Activated CD8-positive, alpha-beta memory T cell treated with anti-CD3 and anti-CD28 coated beads for 48 hours (primary cell): ENCODE results near the gene ATG12.
"Not testable (repeated sequence)": the region's sequence is repeated elsewhere in the genome, so short reads cannot be mapped to it uniquely, and the experiment has no call there.

Experiments
- DNase-seq, 3 experiments: peaks; one replicate each; pipeline ENCODE4 v3.0.0-alpha.2; 2020; ENCODE audit warnings: low read depth in 2 of 3, low spot score in 2 of 3

Gene ATG12

DNA sequence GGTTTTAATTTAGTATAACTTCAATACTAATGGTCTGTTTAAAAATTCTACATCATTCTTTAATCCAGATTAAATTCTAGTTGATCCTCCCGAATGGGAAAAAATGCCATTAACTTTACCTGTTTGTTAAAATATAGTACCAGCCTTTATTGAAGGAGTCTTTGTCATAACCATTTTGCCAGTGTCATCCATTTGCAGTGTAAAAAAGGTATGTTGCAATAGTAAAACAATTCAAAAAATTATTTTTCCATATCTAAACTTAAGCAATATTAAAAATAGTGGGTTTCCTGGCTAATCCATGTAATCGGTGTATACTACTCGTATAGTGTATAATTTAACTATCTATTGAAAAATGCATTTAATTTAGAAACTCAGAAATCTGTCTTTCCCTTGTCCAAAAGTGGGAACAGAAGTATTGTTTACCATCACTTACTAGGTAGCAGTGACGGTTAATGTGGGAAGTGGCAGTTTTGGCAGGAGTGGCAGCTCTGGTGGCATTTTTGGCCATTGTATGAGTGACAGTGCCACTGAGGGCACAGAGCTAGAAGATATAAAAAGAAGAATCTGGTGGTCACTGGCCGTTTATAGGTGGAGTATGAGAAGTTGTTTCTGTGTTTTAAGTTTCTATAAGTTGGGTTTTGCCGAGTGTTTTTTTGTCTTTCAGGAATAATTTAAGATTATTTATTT lies 2.2 kb upstream of the ATG12 start:
- DNase-seq, result no peak

GRCh38 chr5:115842952-115843351 lies 1.6 kb upstream of the ATG12 start:
- DNase-seq, result no peak

- no peak for DNase-seq
Measured at GRCh38 chr5:115842089-115842935, 947 bp upstream of the ATG12 start.

GRCh38 chr5:115840873-115841272 lies 492 bp downstream of the ATG12 start:
- DNase-seq, result no peak

DNA sequence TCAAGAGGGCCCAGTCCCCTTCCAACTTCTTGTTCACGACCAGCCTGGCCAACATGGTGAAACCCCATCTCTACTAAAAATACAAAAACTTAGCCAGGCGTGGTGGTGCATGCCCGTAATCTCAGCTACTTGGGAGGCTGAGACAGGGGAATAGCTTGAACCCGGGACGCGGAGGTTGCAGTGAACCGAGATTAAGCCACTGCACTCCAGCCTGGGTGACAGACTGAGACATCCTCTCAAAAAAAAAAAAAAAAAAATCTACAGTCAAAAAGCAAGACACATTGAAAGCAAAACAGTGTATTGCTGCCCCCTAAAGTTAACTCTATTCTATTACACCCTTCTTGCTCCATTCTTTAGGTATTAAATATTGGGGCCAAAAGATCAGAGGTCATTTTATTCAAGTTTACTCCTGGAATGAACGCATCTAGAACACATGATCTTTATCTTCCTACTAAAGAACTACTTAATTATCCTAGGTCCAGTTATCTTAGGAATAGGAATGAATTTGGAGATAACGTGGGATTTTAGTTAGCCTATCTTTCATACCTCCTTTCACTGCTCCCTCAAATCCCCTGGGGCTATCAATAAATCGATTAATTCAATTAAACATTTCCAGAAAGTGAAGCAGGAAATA lies 2.4 kb downstream of the ATG12 start:
- DNase-seq, result no peak

DNA sequence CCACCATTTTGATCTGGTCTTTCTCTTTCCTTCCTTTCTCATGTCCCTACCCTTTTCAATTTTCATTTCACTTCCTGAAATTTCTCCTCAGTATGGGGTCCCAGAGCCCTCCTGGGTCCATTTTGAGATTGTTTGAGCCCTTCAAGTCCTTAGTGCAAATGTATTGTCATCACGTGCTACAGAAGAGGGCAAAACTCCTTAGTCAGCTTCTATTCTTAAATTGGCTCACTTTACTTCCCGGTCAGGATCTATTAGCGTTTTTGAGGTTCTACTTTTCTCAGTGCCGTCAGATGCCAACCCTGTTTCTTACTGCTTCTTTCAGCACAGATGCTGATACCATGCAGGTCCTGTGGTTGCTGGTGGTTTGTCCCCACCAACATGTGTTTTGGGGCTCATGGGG lies 5.9 kb downstream of the ATG12 start:
- no peak for DNase-seq

- DNase-seq, result no peak
Measured at GRCh38 chr5:115831163-115831768, 10.1 kb downstream of the ATG12 start.

- DNase-seq, result no peak
Measured at GRCh38 chr5:115829913-115830312, 11.5 kb downstream of the ATG12 start.

DNA sequence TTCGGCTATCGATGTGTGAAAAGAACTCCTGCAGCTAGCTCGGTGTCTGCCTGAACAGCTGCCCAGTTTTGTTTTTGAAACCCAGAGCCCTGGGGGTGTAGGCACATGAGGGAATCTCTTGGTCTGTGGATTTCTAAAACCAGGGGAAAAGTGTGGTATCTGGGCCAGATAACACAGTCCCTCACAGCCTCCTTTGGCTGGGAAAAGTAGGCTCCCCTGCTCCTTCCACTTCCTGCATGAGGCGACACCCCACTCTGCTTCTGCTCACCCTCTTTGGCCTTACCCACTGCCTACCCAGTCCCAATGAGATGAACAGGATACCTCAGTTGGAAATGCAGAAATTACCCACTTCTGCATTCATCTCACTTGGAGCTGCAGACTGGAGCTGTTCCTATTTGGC lies 15.4 kb downstream of the ATG12 start:
- DNase-seq, result no peak

DNA sequence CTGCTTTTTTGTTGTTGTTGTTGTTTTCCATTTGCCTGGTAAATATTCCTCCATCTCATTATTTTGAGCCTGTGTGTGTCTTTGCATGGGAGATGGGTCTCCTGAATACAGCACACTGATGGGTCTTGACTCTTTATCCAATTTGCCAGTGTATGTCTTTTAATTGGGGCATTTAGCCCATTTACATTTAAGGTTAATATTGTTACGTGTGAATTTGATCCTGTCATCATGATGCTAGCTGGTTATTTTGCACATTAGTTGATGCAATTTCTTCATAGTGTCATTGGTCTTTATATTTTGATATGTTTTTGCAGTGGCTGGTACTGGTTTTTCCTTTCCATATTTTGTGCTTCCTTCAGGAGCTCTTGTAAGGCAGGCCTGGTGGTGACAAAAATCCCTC lies 16.4 kb downstream of the ATG12 start:
- not testable (repeated sequence) for DNase-seq

DNA sequence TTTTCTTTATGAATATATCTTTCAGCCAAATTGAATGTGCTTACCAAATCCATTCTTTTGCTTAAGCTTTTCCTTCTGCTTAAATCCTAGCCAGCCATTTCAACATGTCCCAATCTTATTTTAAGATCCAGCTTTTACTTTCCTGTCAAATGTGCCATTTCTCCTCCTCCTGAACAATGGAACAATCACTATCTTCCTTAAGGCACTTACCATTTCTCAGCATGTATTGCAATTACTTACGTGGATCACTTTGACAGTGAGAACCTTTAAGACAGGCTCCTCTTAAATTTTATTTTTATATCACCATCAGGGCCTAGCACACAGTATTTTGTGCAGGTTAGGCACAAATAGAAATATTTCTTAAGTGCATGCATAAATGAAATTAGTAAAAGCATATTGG lies 20.5 kb downstream of the ATG12 start:
- DNase-seq, result no peak

GRCh38 chr5:115818821-115819220 lies 22.5 kb downstream of the ATG12 start:
- DNase-seq, result no peak

DNA sequence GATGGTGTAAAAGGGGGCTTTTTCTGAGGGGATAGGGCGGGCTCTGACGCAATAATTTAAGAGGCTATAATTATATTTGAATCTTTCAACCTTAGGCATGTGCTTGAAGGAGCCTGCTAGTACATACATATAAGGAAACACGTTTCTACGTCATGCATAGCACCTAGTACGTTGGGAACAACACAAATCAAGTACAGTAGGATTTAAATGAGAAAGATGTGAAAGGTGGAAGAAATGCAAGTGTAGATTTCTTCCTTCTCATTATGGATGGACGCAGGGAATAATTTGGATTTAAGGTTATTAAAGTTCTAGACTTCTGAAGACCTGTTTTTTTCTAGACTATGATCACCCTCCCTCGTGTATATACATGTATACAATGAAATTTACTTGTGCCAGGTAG lies 24.0 kb downstream of the ATG12 start:
- DNase-seq, result no peak

DNA sequence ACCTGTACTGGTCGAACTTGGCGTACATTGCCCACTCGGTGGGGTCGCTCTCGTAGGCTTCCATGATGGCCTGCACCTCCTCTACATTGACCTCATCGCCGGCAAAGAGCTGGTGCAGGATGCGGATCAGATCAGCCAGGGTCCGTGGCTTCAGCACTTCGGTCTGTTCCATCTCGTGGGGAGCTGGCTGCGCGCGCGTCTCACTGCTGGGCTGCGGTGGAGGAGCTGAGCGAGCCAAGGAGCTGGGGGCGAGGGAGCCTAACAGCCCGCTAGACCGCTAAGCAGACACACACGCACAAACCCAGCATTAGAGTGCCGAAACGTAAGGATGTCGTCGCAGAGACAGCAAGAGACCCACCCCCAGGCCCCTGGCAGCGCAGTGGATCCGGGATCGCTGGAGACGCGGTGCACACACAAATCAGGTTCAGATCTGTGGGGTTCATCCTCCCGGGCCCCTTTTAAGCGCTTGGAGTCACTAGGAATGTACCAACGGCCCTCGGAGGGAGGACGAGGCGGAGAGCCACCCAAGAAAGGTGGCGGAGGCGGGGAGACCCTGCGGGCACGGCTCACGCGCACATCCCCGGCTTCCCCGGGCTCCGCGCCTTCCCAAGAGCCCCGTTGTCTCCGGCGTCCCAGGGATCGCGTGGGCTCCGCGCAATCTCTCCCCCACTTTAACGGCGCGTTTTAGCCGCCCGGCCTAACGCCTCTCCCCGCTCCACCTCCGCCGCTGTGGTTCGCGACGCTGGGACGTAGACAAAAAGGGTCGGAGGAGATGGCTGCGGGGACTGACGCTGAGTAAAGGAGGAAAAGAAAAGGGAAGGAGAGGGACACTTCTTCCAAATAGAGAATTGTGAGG lies 24.9 kb downstream of the ATG12 start, which contains the start of gene CDO1:
Gene CDO1, minus strand, starts transcription at position 434 of the 856 bp plus-strand sequence. Its CDS starts 262 bp downstream, at position 172.
- DNase-seq, result no peak

GRCh38 chr5:115815693-115816225 lies 25.6 kb downstream of the ATG12 start:
- no peak for DNase-seq

DNA sequence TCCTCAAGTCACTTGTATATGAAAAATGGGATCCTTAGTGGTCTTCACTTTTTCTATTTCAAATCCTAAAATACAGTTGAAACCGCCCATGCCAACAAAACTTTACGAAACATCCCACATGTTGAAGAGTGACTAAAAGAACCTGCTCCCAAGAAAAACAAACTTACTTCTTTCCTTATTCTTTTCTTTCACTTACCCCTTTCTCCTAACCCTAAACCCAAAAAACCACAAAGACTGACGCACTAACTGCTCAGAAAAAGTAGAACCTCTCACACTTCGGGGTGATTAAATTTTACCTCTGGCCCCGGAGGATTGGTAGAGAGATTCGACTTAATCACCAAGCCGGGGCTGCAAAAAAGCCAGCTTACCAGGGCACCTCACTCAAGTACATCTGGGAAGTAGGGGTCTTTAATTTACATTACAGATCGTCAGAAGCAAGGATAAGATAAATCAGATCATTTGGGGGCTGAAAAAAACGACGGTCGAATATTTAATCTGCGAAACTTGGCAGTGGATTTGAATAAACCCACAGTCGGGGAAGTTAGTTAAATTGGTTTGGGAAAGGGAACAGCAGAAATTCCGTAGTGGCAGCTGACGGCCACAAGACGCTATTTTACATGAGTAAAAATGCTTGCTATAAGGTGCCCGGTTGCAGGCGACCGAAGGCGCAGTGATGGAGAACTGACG lies 26.2 kb downstream of the ATG12 start:
- no peak for DNase-seq

DNA sequence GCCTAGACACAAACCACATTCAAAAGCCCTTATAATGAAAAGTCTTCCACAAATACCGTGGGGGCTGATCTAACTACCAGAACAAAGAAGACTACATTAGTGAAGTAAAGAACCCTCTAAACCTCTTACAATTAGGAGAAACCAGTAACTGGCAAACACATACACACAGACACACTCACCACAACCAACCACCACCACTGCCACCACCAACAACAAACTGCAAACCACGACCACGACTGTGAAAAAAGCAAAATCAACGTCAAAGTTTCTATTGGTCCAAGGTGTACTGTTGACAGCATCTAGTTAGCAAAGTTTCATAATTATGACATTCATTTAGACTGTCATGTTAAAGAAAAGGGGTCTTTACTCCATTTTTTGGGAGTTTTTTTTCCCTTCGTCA lies 27.6 kb downstream of the ATG12 start:
- no peak for DNase-seq

DNA sequence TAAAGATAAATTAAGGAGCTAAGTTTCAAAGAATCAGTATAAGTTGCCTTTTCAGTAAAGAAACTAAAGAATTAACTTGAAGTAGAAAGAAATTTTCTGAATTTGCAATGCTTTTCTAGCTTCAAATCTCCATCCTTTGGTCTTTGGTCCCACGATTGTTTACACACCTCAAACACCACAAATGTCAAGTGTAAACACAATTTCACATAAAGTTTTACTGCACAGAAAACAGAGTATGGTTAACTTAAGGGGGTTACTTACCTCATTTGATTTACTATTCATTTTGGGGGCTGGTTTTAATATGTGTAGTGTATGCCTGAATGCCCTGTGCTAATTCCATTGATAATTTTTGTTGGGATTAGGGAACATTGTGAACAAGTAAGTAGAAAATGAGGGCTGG lies 29.0 kb downstream of the ATG12 start:
- DNase-seq, result no peak

- no peak for DNase-seq
Measured at GRCh38 chr5:115811406-115811805, 30.0 kb downstream of the ATG12 start.

DNA sequence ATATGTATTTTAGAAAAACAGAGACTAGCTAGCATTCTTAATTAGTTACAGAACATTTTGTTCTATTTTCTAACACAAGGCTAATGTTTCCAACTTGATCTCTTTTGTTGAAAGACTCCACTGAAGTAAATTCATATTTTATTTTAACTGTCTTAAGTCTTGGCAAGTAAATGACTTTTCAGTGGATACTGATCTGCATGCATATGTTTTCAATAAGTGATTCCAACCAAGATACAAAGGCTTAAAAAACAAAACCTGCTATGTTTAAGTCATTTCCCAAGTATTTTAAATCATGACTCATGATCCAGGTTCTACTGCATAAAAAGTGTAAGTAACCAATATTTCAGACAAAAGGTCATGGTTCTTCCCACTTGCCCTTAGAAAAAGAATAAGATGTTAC lies 30.6 kb downstream of the ATG12 start:
- DNase-seq, result no peak
